Measurements from ENCODE around the gene ZKSCAN2. TPM values are rescaled to one million over a fixed set of nuclear protein-coding genes. Genes with fewer than 3 reads are reported as not detected.
A peak's percentile ranks its signal among the peaks of the same experiment; 100 is the strongest.

ZKSCAN2 gene
- total RNA-seq, 1 donor from 2014 or later = 3.6 TPM

DNA sequence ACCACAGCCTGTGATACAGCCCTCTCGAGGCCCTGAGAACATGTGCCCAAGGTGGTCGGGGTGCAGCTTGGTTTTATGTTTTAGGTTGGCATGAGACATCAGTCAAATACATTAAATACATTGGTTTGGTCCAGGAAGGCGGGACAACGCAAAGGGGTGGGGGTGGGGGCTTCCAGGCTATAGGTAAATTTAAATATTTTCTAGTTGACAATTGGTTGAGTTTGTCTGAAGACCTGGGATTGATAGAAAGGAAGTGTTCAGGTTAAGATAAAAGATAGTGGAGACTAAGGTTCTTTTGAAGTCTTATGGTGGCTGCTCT, 1.2 kb upstream of the ZKSCAN2 start:
- TF ChIP-seq, protein P1, sequence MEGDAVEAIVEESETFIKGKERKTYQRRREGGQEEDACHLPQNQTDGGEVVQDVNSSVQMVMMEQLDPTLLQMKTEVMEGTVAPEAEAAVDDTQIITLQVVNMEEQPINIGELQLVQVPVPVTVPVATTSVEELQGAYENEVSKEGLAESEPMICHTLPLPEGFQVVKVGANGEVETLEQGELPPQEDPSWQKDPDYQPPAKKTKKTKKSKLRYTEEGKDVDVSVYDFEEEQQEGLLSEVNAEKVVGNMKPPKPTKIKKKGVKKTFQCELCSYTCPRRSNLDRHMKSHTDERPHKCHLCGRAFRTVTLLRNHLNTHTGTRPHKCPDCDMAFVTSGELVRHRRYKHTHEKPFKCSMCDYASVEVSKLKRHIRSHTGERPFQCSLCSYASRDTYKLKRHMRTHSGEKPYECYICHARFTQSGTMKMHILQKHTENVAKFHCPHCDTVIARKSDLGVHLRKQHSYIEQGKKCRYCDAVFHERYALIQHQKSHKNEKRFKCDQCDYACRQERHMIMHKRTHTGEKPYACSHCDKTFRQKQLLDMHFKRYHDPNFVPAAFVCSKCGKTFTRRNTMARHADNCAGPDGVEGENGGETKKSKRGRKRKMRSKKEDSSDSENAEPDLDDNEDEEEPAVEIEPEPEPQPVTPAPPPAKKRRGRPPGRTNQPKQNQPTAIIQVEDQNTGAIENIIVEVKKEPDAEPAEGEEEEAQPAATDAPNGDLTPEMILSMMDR (conservative IDR thresholded peaks at IDR 0.05; ENCODE audit: low read depth, low read length) = no peak
- DNase-seq (ENCODE audit: low read depth) = no peak

DNA sequence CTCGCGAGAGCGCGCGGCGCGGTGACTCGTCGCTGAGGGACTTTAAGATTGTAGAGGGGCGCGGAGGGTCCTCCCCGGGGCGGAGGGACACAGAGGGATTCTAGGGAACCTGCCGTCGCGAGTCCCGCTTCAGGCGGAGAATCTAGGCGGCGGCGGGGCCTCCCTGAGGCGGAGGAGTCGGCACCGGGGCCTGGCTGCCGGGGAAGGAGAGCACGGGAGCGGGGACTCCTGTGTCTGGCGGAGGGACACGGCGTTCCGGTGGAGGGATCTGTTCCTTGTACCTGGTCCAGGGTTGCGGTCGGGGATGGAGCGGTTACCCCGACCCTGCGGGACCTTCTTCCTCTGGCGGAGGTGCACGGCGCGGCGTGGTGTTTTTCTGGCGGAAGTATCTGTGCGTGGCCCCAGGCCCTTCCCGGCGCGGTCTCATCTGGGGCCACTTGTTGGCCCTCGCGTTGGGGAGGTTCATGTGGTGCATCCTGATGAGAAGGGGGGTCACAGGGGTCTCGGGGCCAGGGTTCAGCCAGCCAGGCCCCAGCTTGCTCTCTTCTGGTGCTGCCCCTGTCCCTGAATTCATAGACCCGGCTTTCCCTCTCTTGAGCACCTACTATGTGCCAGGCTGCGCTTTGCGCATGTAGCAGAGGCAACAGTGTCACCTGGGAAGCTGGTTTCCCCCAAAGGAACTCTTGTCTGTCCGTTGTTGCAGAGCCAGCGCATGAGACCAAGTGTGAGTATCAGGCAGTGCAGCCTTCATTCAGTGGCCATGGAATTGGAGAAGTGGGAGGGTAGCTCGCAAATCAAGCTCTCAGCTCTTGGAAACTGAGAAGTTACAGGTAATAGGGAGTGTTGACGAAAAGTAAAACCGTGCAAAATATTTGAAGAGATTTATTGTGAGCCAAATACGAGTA, 563 bp upstream of the ZKSCAN2 start:
- peak; percentile 44 for DNase-seq (ENCODE audit: low read depth)
- TF ChIP-seq, protein P1 (conservative IDR thresholded peaks at IDR 0.05; ENCODE audit: low read depth, low read length) = no peak

More for the DNA sequence above, 1.2 kb upstream of the ZKSCAN2 start:
- H3K4me3 ChIP-seq (ENCODE audit: low read depth, low read length) = peak overlapping the region; percentile 80

DNA sequence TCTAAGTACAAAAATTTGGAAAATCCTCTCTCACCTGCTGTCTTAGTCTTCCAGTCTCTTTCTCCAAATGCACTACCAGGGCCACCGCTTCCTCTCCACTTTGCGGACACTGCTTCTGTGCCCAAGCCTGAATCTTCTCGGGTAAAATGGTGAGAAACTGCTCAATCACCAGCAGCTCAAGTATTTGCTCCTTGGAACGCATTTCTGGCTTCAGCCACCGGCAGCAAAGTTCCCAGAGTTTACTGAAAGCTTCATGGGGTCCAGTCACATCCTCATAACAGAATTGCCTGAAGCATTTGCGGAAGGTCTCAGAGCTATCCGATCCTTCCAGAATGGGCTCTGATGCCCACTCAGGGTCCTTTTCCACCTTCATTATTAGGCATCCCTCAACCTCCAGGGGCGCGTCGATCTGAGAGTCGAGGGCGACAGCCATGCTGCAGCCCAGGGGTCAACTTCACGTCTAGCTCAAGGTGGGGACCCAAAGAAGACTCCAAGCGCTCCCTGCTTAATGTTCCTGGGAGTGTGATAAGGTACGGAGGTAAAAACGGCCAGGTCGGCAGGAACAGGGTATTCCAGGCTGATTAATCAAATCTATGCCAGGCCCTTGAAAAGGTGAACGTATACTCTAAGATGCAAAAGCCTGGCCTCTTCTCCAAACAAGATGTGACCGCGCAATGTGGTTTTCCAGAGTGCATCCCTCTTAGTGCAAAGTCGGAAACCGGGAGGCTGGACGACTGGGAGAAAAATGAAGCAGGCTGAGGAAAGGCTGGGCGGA, 763 bp downstream of the ZKSCAN2 start:
- H3K4me3 ChIP-seq (ENCODE audit: low read depth, low read length) = peak overlapping the region; percentile 80
- no peak for DNase-seq (ENCODE audit: low read depth)
- TF ChIP-seq, protein P1 (conservative IDR thresholded peaks at IDR 0.05; ENCODE audit: low read depth, low read length) = no peak

More for the DNA sequence above, 563 bp upstream of the ZKSCAN2 start:
- H3K4me3 ChIP-seq (ENCODE audit: low read depth, low read length) = peak overlapping the region; percentile 80

DNA sequence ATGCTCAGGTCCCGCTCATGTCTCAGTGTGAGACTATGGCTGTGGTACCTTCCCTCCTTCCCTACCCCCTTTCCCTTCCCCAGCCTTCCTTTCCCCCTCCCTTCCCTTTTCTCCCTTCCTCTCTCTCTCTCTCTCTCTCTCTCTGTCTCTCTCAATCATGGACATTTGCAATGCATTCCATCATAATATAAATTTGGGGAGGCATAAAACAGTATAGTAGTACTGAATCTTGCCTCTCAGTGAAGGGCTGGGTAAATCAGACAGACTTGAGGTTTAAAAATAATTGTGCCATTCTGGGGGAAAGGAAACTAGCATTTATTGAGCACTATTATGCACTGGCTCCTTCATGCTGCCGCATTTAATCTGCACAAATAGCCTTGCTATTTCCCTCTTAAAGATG, 4.3 kb downstream of the ZKSCAN2 start:
- no peak overlapping the region for H3K4me3 ChIP-seq (ENCODE audit: low read depth, low read length)
- TF ChIP-seq, protein P1 (conservative IDR thresholded peaks at IDR 0.05; ENCODE audit: low read depth, low read length) = no peak
- DNase-seq (ENCODE audit: low read depth) = no peak

DNA sequence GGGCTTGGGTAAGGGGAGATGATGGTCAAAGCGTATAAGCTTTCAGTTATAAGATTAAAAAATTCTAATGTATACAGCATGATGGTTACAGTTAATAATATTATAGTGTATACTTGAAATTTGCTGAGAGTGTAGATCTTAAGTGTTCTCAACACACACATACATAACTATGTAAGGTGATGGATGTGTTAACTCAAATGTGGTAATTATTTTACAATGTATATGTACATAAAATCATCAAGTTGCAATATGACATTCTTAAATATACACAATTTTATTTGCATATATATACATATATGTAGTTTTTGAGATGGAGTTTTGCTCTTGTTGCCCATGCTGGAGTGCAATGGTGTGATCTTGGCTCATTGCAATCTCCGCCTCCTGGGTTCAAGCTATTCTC, 7.2 kb downstream of the ZKSCAN2 start:
- no peak overlapping the region for H3K4me3 ChIP-seq (ENCODE audit: low read depth, low read length)
- DNase-seq (ENCODE audit: low read depth) = no peak
- TF ChIP-seq, protein P1 (conservative IDR thresholded peaks at IDR 0.05; ENCODE audit: low read depth, low read length) = no peak

DNA sequence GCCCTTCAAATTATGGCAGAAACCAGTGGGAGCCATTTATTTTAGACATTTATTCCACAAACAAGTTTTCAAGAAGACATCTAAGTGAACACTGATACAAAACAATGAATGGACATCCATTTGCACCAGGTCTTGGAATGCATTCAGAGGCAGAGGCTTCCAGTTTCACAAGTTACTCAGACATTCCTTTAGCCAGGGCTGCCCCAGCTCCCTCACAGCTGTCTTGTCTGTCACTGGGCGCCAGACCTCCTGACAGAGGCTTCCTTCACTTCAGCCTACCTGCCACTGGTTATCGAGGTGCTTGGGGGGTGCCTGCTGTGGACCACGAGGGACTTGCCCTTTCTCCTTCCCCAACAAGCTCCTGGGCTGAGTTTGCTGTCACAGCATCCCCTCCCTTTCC, 21.7 kb downstream of the ZKSCAN2 start:
- no peak for DNase-seq (ENCODE audit: low read depth)
- TF ChIP-seq, protein P1 (conservative IDR thresholded peaks at IDR 0.05; ENCODE audit: low read depth, low read length) = no peak
- H3K4me3 ChIP-seq (ENCODE audit: low read depth, low read length) = no peak overlapping the region
